Astrocyte of the spinal cord (primary cell): Measurements from ENCODE around the gene SLC24A4.

Source experiments
- DNase-seq: peaks from one replicate; pipeline ENCODE4 v3.0.0; 2011; ENCODE audit warnings: low read depth, low spot score
- H3K4me3 ChIP-seq: 2 replicates; pipeline ENCODE4 v1.5.1; 2011; ENCODE audit warnings: low read depth, mild to moderate bottlenecking, low read length, moderate library complexity
- CTCF ChIP-seq: IDR thresholded peaks from 2 replicates; pipeline ENCODE4 v1.5.1; 2012; ENCODE audit warnings: low read depth, mild to moderate bottlenecking, low read length, inconsistent platforms
- in situ Hi-C: cut with HindIII; loops from 2 replicates; pipeline ENCODE4 v1.10.0; 2017; ENCODE audit warnings: low sequenced_read_pairs

Gene SLC24A4

GRCh38 chr14:92282669-92283068 is 40.3 kb upstream of the SLC24A4 start:
- in situ Hi-C loops: no loop called here
- no peak for DNase-seq
- no peak overlapping the region for H3K4me3 ChIP-seq
- no peak for TF ChIP-seq CTCF

- TF ChIP-seq CTCF: no peak
- no peak overlapping the region for H3K4me3 ChIP-seq
- in situ Hi-C loops: no loop called here
- no peak for DNase-seq
These were observed 37.7 kb upstream of the SLC24A4 start for GRCh38 chr14:92285311-92285710.

- in situ Hi-C loops: no loop called here
- TF ChIP-seq CTCF: no peak
- no peak overlapping the region for H3K4me3 ChIP-seq
- no peak for DNase-seq
These were observed 35.0 kb upstream of the SLC24A4 start for GRCh38 chr14:92287987-92288386.

- TF ChIP-seq CTCF: no peak
- no peak for DNase-seq
- in situ Hi-C loops: no loop called here
- H3K4me3 ChIP-seq: no peak overlapping the region
These were observed 33.8 kb upstream of the SLC24A4 start for GRCh38 chr14:92288994-92289660.

GRCh38 chr14:92292673-92293072 is 30.3 kb upstream of the SLC24A4 start:
- H3K4me3 ChIP-seq: no peak overlapping the region
- in situ Hi-C loops: no loop called here
- no peak for TF ChIP-seq CTCF
- DNase-seq: no peak

GRCh38 chr14:92294506-92294905 is 28.5 kb upstream of the SLC24A4 start:
- no peak for DNase-seq
- no peak for TF ChIP-seq CTCF
- in situ Hi-C loops: no loop called here
- no peak overlapping the region for H3K4me3 ChIP-seq
